Measurements from ENCODE around the gene FREM1. TPM values are rescaled to one million over a fixed set of nuclear protein-coding genes. Genes with fewer than 3 reads are reported as not detected.

Gene FREM1
- total and polyA plus RNA-seq, 2 donors, result 2.1 to 5.1 TPM

DNA sequence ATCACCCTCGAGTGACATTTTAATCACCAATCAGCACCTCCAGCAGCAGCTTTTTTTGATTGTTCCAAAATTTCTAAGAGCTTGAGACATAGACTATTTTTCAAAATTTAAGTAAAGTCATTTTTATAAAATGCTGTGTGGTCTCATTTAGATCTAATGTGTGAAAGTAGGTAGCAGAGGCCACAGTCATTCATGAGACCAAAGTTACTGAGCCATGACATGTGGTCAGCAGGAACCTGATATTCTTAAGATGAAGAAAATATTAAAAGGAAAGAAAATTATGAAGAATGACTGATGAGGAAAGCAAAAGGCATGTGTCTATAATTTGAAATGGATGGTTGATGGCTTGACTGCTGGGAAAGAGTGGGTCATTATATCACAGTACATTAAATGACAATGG, 7.2 kb downstream of the FREM1 start:
- Histone ChIP-seq H3K9me3 (ENCODE audit: control insufficient read depth in 2 of 2, insufficient read depth in 1 of 2, low read length in 1 of 2) (no peaks in the 10 kb centered on the region), H3K36me3 (ENCODE audit: control insufficient read depth in 2 of 2, insufficient read depth in 2 of 2, low read length in 1 of 2) (no peaks in the 10 kb centered on the region), H3K27me3 (ENCODE audit: control insufficient read depth in 2 of 2, insufficient read depth in 1 of 2, low read length in 1 of 2) (no peaks in the 10 kb centered on the region), H3K27ac (ENCODE audit: low read depth in 1 of 2, low read length in 1 of 2) (no peak overlapping the region), H3K4me3 (ENCODE audit: low read length in 2 of 2) (no peak overlapping the region), H3K4me1 (ENCODE audit: control insufficient read depth in 2 of 2, insufficient read depth in 2 of 2, low read length in 2 of 2) (peaks cover 0 to 2% of the 10 kb centered on the region in 2 donors)
- WGBS, result 82% methylated on average over 1 of the region's 1 CpG
- DNase-seq (ENCODE audit: low read depth in 6 of 9, low spot score in 9 of 9), result no peak

DNA sequence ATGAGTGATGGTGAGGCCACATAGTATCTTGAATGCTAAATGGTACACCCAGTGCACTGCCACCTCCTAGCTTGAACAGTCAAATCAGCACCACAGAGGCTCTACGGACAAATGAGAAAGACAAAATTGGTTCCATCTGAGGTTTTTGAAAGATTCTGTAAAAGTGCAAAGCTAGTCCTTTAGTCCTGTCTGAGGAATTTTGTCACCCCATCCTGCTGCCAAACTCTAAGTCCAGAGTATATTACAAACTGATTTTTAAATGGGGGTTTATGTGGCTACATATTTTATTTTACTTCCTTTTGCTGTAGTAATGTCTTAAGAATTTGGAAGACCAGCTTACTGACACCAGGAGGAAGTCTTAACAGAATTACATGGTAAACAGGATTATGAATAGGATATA, 7.7 kb downstream of the FREM1 start:
- WGBS, result 98% methylated on average over 1 of the region's 1 CpG
- peaks cover 0 to 2% of the 10 kb centered on the region in 2 donors for H3K4me1 ChIP-seq (ENCODE audit: control insufficient read depth in 2 of 2, insufficient read depth in 2 of 2, low read length in 2 of 2)
- no peaks in the 10 kb centered on the region for H3K27me3 ChIP-seq (ENCODE audit: control insufficient read depth in 2 of 2, insufficient read depth in 1 of 2, low read length in 1 of 2)
- H3K27ac ChIP-seq (ENCODE audit: low read depth in 1 of 2, low read length in 1 of 2), result no peak overlapping the region
- no peak overlapping the region for H3K4me3 ChIP-seq (ENCODE audit: low read length in 2 of 2)
- no peaks in the 10 kb centered on the region for H3K36me3 ChIP-seq (ENCODE audit: control insufficient read depth in 2 of 2, insufficient read depth in 2 of 2, low read length in 1 of 2)
- DNase-seq (ENCODE audit: low read depth in 6 of 9, low spot score in 9 of 9), result no peak
- H3K9me3 ChIP-seq (ENCODE audit: control insufficient read depth in 2 of 2, insufficient read depth in 1 of 2, low read length in 1 of 2), result no peaks in the 10 kb centered on the region

DNA sequence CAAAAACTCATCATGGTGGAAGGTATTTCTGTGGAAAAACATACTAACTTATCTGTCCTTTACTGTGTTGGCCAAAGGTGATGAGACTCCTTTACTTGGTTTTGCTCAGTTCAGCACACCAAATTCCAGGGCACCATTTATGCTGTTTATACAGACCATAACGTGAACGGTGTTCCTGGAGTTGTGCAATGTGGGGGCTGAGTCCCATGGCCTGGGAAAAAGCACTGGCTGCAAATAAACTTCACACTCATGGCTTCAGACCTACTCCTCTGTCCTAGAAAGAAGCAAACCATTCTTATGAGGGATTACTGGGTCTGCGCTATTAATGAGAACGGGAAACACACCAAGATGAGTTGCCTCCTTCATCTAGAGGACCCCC, 10.4 kb downstream of the FREM1 start:
- no peak overlapping the region for H3K27ac ChIP-seq (ENCODE audit: low read depth in 1 of 2, low read length in 1 of 2)
- 97% methylated on average over 4 of the region's 4 CpGs for WGBS
- H3K9me3 ChIP-seq (ENCODE audit: control insufficient read depth in 2 of 2, insufficient read depth in 1 of 2, low read length in 1 of 2), result no peaks in the 10 kb centered on the region
- no peak for DNase-seq (ENCODE audit: low read depth in 6 of 9, low spot score in 9 of 9)
- peaks cover 0 to 2% of the 10 kb centered on the region in 2 donors for H3K4me1 ChIP-seq (ENCODE audit: control insufficient read depth in 2 of 2, insufficient read depth in 2 of 2, low read length in 2 of 2)
- no peaks in the 10 kb centered on the region for H3K27me3 ChIP-seq (ENCODE audit: control insufficient read depth in 2 of 2, insufficient read depth in 1 of 2, low read length in 1 of 2)
- H3K36me3 ChIP-seq (ENCODE audit: control insufficient read depth in 2 of 2, insufficient read depth in 2 of 2, low read length in 1 of 2), result no peaks in the 10 kb centered on the region
- H3K4me3 ChIP-seq (ENCODE audit: low read length in 2 of 2), result no peak overlapping the region

DNA sequence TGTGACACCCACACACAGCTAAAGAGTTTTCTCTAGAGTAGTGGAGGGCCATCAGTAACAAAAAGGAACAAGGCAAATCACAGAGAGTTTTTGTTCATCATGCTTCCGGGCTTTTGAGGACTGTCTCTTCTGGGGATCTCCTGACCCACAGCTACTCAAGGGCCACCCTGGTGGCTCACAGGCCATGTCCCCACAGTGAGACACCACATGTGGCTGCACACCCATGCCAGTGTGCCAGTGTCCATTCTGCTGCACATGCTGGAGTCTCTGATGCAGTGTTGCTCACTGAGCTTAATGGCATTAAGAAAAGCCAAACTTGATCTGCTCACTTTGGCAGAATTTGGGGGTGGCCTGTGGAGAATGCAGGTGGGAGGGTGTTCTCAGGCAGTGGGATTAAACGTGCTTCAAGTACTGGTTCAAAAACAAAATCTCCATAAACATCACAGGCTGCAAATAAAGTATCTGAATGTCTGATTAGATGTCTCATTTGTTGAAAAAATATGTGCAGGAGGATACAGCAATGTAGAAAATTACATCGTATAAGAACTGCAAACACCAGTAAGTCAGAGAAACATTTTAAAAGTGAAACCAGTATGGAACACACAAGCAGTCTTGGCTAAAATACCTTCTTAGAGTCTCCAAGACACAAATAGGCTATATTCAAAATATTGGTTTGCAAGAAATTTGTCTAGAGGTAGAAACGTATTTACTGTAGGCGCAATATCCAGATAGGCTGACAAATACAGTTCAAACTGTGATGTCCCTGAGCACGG, 11.0 kb downstream of the FREM1 start:
- H3K27me3 ChIP-seq (ENCODE audit: control insufficient read depth in 2 of 2, insufficient read depth in 1 of 2, low read length in 1 of 2), result no peaks in the 10 kb centered on the region
- no peak overlapping the region for H3K27ac ChIP-seq (ENCODE audit: low read depth in 1 of 2, low read length in 1 of 2)
- H3K36me3 ChIP-seq (ENCODE audit: control insufficient read depth in 2 of 2, insufficient read depth in 2 of 2, low read length in 1 of 2), result no peaks in the 10 kb centered on the region
- H3K4me3 ChIP-seq (ENCODE audit: low read length in 2 of 2), result no peak overlapping the region
- no peaks in the 10 kb centered on the region for H3K9me3 ChIP-seq (ENCODE audit: control insufficient read depth in 2 of 2, insufficient read depth in 1 of 2, low read length in 1 of 2)
- 94% methylated on average over 6 of the region's 6 CpGs for WGBS
- H3K4me1 ChIP-seq (ENCODE audit: control insufficient read depth in 2 of 2, insufficient read depth in 2 of 2, low read length in 2 of 2), result no peaks in the 10 kb centered on the region
- no peak for DNase-seq (ENCODE audit: low read depth in 6 of 9, low spot score in 9 of 9)

DNA sequence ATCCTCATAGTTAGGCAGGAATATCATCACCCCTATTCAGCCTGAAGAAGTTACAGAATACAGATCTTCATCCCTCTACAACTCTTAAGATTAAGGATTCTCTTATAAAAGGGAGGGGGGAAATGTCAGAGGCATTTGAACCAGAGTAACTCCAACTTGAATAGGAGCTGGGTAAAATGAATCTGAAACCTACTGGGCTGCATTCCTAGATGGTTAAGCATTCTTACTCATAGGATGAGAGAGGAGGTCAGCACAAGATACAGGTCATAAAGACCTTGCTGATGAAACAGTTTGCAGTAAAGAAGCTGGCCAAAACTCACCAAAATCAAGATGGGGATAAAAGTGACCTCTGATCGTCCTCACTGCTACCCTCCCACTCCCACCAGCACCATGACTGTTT, 14.4 kb downstream of the FREM1 start:
- Histone ChIP-seq H3K4me3 (ENCODE audit: low read length in 2 of 2) (no peak overlapping the region), H3K4me1 (ENCODE audit: control insufficient read depth in 2 of 2, insufficient read depth in 2 of 2, low read length in 2 of 2) (no peaks in the 10 kb centered on the region), H3K36me3 (ENCODE audit: control insufficient read depth in 2 of 2, insufficient read depth in 2 of 2, low read length in 1 of 2) (no peaks in the 10 kb centered on the region), H3K9me3 (ENCODE audit: control insufficient read depth in 2 of 2, insufficient read depth in 1 of 2, low read length in 1 of 2) (no peaks in the 10 kb centered on the region), H3K27me3 (ENCODE audit: control insufficient read depth in 2 of 2, insufficient read depth in 1 of 2, low read length in 1 of 2) (no peaks in the 10 kb centered on the region), H3K27ac (ENCODE audit: low read depth in 1 of 2, low read length in 1 of 2) (no peak overlapping the region)
- WGBS, result 91% methylated on average over 1 of the region's 1 CpG
- no peak for DNase-seq (ENCODE audit: low read depth in 6 of 9, low spot score in 9 of 9)

DNA sequence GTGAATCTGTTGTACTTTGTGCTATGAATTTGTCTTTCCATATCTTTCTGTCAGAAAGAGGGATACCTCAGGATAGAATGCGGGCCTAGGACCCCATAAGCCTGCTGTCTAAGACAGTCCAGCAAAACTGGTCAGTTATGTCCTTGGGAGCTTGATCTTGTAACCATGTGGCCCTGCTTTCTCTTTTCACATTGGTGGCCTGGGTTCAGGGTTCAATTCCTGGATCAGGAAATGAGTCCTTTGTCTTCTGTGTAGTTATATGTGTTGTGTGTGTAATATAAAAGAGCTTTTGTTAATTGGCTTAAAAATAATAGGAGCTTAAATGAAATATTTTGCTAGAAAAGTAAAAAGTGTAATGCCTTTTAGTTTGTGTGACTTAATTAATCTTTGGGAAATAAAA, 16.9 kb downstream of the FREM1 start:
- no peaks in the 10 kb centered on the region for H3K36me3 ChIP-seq (ENCODE audit: control insufficient read depth in 2 of 2, insufficient read depth in 2 of 2, low read length in 1 of 2)
- no peak overlapping the region for H3K4me3 ChIP-seq (ENCODE audit: low read length in 2 of 2)
- H3K4me1 ChIP-seq (ENCODE audit: control insufficient read depth in 2 of 2, insufficient read depth in 2 of 2, low read length in 2 of 2), result no peaks in the 10 kb centered on the region
- 96% methylated on average over 1 of the region's 1 CpG for WGBS
- H3K27me3 ChIP-seq (ENCODE audit: control insufficient read depth in 2 of 2, insufficient read depth in 1 of 2, low read length in 1 of 2), result no peaks in the 10 kb centered on the region
- no peaks in the 10 kb centered on the region for H3K9me3 ChIP-seq (ENCODE audit: control insufficient read depth in 2 of 2, insufficient read depth in 1 of 2, low read length in 1 of 2)
- DNase-seq (ENCODE audit: low read depth in 6 of 9, low spot score in 9 of 9), result no peak
- no peak overlapping the region for H3K27ac ChIP-seq (ENCODE audit: low read depth in 1 of 2, low read length in 1 of 2)

DNA sequence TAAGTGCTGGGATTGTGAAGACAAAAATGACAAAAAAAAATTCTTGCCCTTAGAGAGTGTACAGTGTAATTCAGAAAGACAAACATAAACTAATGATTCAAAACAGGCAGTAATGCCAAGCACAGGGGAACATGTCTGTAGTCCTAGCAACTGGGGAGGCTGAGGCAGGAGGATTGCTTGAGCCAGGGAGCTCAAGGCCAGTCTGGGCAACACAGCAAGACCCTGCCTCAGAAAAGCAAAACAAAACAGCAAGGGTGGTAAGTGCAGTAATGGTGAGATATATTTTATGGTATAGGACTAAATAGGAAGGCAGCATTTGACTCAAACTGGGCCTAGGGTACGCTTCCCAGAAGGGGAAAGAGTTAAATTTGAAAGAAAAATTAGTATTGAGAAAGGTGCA, 18.9 kb downstream of the FREM1 start:
- Histone ChIP-seq H3K27me3 (ENCODE audit: control insufficient read depth in 2 of 2, insufficient read depth in 1 of 2, low read length in 1 of 2) (no peaks in the 10 kb centered on the region), H3K4me3 (ENCODE audit: low read length in 2 of 2) (no peak overlapping the region), H3K9me3 (ENCODE audit: control insufficient read depth in 2 of 2, insufficient read depth in 1 of 2, low read length in 1 of 2) (no peaks in the 10 kb centered on the region), H3K27ac (ENCODE audit: low read depth in 1 of 2, low read length in 1 of 2) (no peak overlapping the region), H3K4me1 (ENCODE audit: control insufficient read depth in 2 of 2, insufficient read depth in 2 of 2, low read length in 2 of 2) (no peaks in the 10 kb centered on the region), H3K36me3 (ENCODE audit: control insufficient read depth in 2 of 2, insufficient read depth in 2 of 2, low read length in 1 of 2) (no peaks in the 10 kb centered on the region)
- WGBS, result 96% methylated on average over 1 of the region's 1 CpG
- DNase-seq (ENCODE audit: low read depth in 6 of 9, low spot score in 9 of 9), result no peak

DNA sequence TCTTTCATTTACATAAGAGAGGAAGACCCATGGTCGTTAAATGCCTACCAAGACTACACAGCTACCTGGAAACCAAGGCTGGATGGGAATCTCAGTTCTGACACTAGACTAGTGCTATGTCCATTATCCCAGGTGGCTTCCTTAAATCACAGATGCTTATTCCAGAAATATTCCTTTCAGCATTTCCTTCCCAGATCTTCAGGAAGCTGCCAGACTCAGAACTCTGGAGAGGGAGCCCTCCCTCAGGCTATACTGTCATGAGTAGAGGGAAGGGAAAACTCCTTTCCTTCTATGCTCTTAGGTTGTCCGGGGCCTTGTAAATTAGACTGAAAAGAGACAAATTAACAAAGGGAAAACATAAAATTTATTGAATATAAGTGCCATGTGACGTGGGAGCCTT, 20.8 kb downstream of the FREM1 start:
- 89% methylated on average over 3 of the region's 3 CpGs for WGBS
- Histone ChIP-seq H3K4me1 (ENCODE audit: control insufficient read depth in 2 of 2, insufficient read depth in 2 of 2, low read length in 2 of 2) (no peaks in the 10 kb centered on the region), H3K27me3 (ENCODE audit: control insufficient read depth in 2 of 2, insufficient read depth in 1 of 2, low read length in 1 of 2) (no peaks in the 10 kb centered on the region), H3K36me3 (ENCODE audit: control insufficient read depth in 2 of 2, insufficient read depth in 2 of 2, low read length in 1 of 2) (no peaks in the 10 kb centered on the region), H3K9me3 (ENCODE audit: control insufficient read depth in 2 of 2, insufficient read depth in 1 of 2, low read length in 1 of 2) (no peaks in the 10 kb centered on the region), H3K4me3 (ENCODE audit: low read length in 2 of 2) (no peak overlapping the region), H3K27ac (ENCODE audit: low read depth in 1 of 2, low read length in 1 of 2) (no peak overlapping the region)
- DNase-seq (ENCODE audit: low read depth in 6 of 9, low spot score in 9 of 9), result no peak

DNA sequence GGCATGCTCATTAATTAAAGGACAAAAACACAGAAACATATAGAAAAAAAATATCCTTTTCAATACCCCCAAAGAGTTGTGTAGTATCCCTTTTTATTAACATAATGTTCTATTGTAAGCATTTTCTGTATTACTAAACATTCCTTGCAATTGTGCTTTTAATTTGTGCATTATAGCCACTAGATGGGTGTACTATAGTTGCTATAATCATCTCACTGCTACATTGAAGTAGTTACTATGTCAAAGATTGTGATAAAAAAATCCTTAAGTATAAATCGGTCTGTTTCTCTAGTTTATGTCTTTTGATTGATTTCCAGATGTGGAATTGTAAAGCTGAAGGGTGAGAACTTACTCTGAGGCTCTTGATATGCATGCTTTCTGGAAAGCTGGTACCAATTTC, 21.4 kb downstream of the FREM1 start:
- Histone ChIP-seq H3K36me3 (ENCODE audit: control insufficient read depth in 2 of 2, insufficient read depth in 2 of 2, low read length in 1 of 2) (no peaks in the 10 kb centered on the region), H3K4me1 (ENCODE audit: control insufficient read depth in 2 of 2, insufficient read depth in 2 of 2, low read length in 2 of 2) (no peaks in the 10 kb centered on the region), H3K27me3 (ENCODE audit: control insufficient read depth in 2 of 2, insufficient read depth in 1 of 2, low read length in 1 of 2) (no peaks in the 10 kb centered on the region), H3K4me3 (ENCODE audit: low read length in 2 of 2) (no peak overlapping the region), H3K9me3 (ENCODE audit: control insufficient read depth in 2 of 2, insufficient read depth in 1 of 2, low read length in 1 of 2) (no peaks in the 10 kb centered on the region), H3K27ac (ENCODE audit: low read depth in 1 of 2, low read length in 1 of 2) (no peak overlapping the region)
- WGBS, result 73% methylated on average over 1 of the region's 1 CpG
- DNase-seq (ENCODE audit: low read depth in 6 of 9, low spot score in 9 of 9), result no peak

Measured in thymus (tissue), 11 donors.